HepG2 (cell line): ENCODE results near the gene NCKIPSD. TPM values are rescaled to one million over a fixed set of nuclear protein-coding genes. Genes with fewer than 3 reads are reported as not detected.
A peak's percentile ranks its signal among the peaks of the same experiment; 100 is the strongest.

ENCODE experiments used
- FUBP1 ChIP-seq: sonication (generic); formaldehyde crosslinking; IDR thresholded peaks from 2 replicates; pipeline ENCODE4 v1.5.1; 2020; ENCODE audit warnings: missing genetic modification reagents, mild to moderate bottlenecking, borderline replicate concordance
- MXD3 ChIP-seq: IDR thresholded peaks from 2 replicates; pipeline ENCODE4 v1.6.1; 2016; ENCODE audit warnings: mild to moderate bottlenecking, missing biosample characterization, missing genetic modification reagents
- NFE2 ChIP-seq: sonication (generic); formaldehyde crosslinking; IDR thresholded peaks from 2 replicates; pipeline ENCODE4 v1.4.0; 2020; ENCODE audit warnings: missing genetic modification reagents
- NFE2L2 ChIP-seq: fragments of 150-350 bp; IDR thresholded peaks from 2 replicates; pipeline ENCODE4 v1.6.1; 2014; ENCODE audit warnings: low read length
- NFYC ChIP-seq: IDR thresholded peaks from 2 replicates; pipeline ENCODE4 v1.6.1; 2016; ENCODE audit warnings: missing genetic modification reagents, missing compliant biosample characterization
- SOX13 ChIP-seq, 3 experiments: fragments of 450-650 bp in 1 of 3; sonication (generic) in 1 of 3; formaldehyde crosslinking in 1 of 3; IDR thresholded peaks in 2 of 3; conservative IDR thresholded peaks in 1 of 3; 2 replicates each; pipeline versions ENCODE4 v1.5.0 to v1.6.1; 2016 to 2020; ENCODE audit warnings: antibody characterized with exemption in 1 of 3, mild to moderate bottlenecking in 1 of 3, missing compliant biosample characterization in 1 of 3, missing genetic modification reagents in 1 of 3, moderate library complexity in 1 of 3
- STAG1 ChIP-seq: sonication (generic); formaldehyde crosslinking; IDR thresholded peaks from 2 replicates; pipeline ENCODE4 v1.4.0; 2020; ENCODE audit warnings: missing genetic modification reagents
- UBTF ChIP-seq: sonication (generic); formaldehyde crosslinking; IDR thresholded peaks from 2 replicates; pipeline ENCODE4 v1.4.0; 2020; ENCODE audit warnings: mild to moderate bottlenecking, missing genetic modification reagents
- ZNF407 ChIP-seq: sonication (generic); formaldehyde crosslinking; IDR thresholded peaks from one replicate; pipeline ENCODE4 v1.5.1; 2020; ENCODE audit warnings: mild to moderate bottlenecking, missing genetic modification reagents; ENCODE audit errors: not compliant biosample characterization
- polyA plus RNA-seq, 8 experiments: library from polyadenylated mRNA; depleted of rRNA in 3 of 8; stranded (reverse) in 7 of 8; unstranded in 1 of 8; fragments of >200 nt; fragmentation: Illumina TruSeq in 4 of 8; extraction: Trizol in 4 of 8; gene quantifications; 2 replicates each; pipeline versions ENCODE4 v1.2.1 to v1.2.3, GENCODE V29; 2011 to 2016; ENCODE audit warnings: low read depth in 4 of 8, missing spikeins in 1 of 8, mixed read lengths in 1 of 8; ENCODE audit not compliant: insufficient read depth in 1 of 8
- total RNA-seq, 5 experiments: library from RNA; depleted of rRNA; stranded (reverse); fragments of >200 nt; fragmentation: Illumina TruSeq; extraction: Trizol; gene quantifications; 2 replicates each; pipeline ENCODE4 v1.2.3, GENCODE V29; 2016; ENCODE audit warnings: low read depth in 1 of 5
- TF ChIP-seq, protein P1 (sequence below): sonication (generic); formaldehyde crosslinking; IDR thresholded peaks from 2 replicates; pipeline ENCODE4 v1.5.0; 2020; ENCODE audit warnings: mild to moderate bottlenecking, missing genetic modification reagents
- TF ChIP-seq, protein P2 (sequence below): sonication (generic); formaldehyde crosslinking; IDR thresholded peaks from 2 replicates; pipeline ENCODE4 v1.8.0; 2022; ENCODE audit warnings: missing genetic modification reagents, low read depth, mild to moderate bottlenecking, borderline replicate concordance

The NCKIPSD gene
- total and polyA plus RNA-seq, 2 of the 13 experiments (the other 11 are each of a cell fraction or from before 2014, with no cell fraction given) = 13.5 to 35.2 TPM

DNA sequence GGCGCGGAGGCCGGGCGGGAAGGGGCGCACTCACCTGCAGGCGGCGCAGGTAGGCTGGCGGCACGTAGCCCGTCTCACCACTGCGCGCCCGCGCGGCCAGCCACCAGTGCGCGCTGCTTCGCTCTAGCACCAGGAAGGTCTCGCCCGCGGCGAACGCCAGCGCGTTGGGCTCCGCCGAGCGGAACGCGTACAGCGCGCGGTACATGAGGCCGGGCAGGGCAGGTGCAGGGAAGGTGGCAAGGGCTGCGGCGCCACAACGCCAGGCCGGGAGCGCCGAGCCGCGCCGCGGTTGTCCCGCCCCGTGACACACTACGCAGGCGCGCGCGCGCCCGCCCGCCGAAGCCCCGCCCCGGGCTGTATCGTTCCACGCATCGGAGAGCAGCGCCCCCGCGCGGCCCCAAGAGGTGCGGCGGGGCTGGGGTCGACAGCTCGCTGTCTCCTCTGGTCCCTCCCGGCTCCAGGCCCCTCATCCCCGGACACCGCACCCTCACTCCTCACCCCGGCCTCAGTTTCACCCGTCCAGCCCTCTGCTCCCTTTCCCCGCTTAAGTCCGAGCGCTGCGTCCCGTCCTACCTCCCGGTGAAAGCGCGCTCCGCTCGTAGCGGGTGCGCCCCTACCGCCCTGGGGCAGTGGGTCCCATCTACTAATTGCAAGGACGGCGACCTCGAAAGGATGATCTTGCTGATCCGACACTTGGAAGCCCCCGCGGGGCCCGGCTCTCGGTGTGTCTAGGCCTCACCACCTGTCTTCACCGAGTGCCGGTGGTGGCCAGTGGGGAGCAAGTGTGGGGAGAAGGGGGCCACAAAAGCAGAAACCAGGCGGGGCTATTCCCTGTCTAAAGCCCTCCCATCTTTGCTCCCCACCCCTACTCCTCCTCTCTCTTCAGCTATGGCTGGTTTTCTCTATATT lies at the start of gene NCKIPSD (continued):
- TF ChIP-seq, protein P1, sequence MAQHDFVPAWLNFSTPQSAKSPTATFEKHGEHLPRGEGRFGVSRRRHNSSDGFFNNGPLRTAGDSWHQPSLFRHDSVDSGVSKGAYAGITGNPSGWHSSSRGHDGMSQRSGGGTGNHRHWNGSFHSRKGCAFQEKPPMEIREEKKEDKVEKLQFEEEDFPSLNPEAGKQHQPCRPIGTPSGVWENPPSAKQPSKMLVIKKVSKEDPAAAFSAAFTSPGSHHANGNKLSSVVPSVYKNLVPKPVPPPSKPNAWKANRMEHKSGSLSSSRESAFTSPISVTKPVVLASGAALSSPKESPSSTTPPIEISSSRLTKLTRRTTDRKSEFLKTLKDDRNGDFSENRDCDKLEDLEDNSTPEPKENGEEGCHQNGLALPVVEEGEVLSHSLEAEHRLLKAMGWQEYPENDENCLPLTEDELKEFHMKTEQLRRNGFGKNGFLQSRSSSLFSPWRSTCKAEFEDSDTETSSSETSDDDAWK (CRISPR knock-in tag) = no peak
- peak; percentile 85; the same call in 1 of the 2 replicates for TF ChIP-seq MXD3 (CRISPR knock-in tag)
- TF ChIP-seq ZNF407 (CRISPR knock-in tag) = peak; percentile 61
- no peak for TF ChIP-seq NFYC (CRISPR knock-in tag)
- peak; percentile 76; the same call in 1 of the 2 replicates for TF ChIP-seq UBTF
- TF ChIP-seq STAG1 = peak; percentile 61
- TF ChIP-seq, protein P2, sequence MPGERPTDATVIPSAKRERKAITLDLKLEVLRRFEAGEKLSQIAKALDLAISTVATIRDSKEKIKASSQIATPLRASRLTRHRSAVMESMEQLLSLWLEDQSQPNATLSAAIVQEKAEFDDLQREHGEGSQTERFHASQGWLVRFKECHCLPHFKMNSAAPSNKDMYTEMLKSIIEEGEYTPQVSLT = no peak
- TF ChIP-seq NFE2 = no peak
- TF ChIP-seq SOX13 (IDR thresholded peaks at IDR 0.05) = no peak; the same call in 1 of the 2 replicates
- TF ChIP-seq SOX13 (CRISPR knock-in tag; conservative IDR thresholded peaks at IDR 0.05 in 1 of 2, IDR thresholded peaks at IDR 0.05 in 1 of 2) = peak in 1 of 2 experiments; percentile 24; a peak in 1 of 4 replicates
- peak; percentile 93; the same call in 1 of the 2 replicates for TF ChIP-seq FUBP1 (CRISPR knock-in tag)
- TF ChIP-seq NFE2L2 = no peak
